ENCODE results near the gene ZBTB20.

Gene ZBTB20

GRCh38 chr3:115019900-115020299, 127.2 kb downstream of the ZBTB20 start:
- DNase-seq (ENCODE audit: low read depth), result no peak

GRCh38 chr3:115018694-115019093, 128.4 kb downstream of the ZBTB20 start:
- DNase-seq (ENCODE audit: low read depth), result no peak

- no peak for DNase-seq (ENCODE audit: low read depth)
These were observed 139.1 kb downstream of the ZBTB20 start for GRCh38 chr3:115007966-115008365.

- DNase-seq (ENCODE audit: low read depth), result no peak
These were observed 142.6 kb downstream of the ZBTB20 start for GRCh38 chr3:115004201-115005140.

- DNase-seq (ENCODE audit: low read depth), result no peak
These were observed 148.0 kb downstream of the ZBTB20 start for GRCh38 chr3:114998971-114999579.

- DNase-seq (ENCODE audit: low read depth), result no peak
These were observed 152.3 kb downstream of the ZBTB20 start for GRCh38 chr3:114994554-114995341.

GRCh38 chr3:114985776-114986175, 161.3 kb downstream of the ZBTB20 start:
- DNase-seq (ENCODE audit: low read depth), result no peak

- DNase-seq (ENCODE audit: low read depth), result no peak
These were observed 163.8 kb downstream of the ZBTB20 start for GRCh38 chr3:114983248-114983647.

GRCh38 chr3:114974387-114974786, 172.7 kb downstream of the ZBTB20 start:
- DNase-seq (ENCODE audit: low read depth), result no peak

GRCh38 chr3:114973536-114973935, 173.6 kb downstream of the ZBTB20 start:
- no peak for DNase-seq (ENCODE audit: low read depth)

GRCh38 chr3:114967168-114967567, 179.9 kb downstream of the ZBTB20 start:
- no peak for DNase-seq (ENCODE audit: low read depth)

GRCh38 chr3:114962189-114962588, 184.9 kb downstream of the ZBTB20 start:
- no peak for DNase-seq (ENCODE audit: low read depth)

GRCh38 chr3:114958930-114959329, 188.2 kb downstream of the ZBTB20 start:
- DNase-seq (ENCODE audit: low read depth), result no peak

GRCh38 chr3:114953800-114954199, 193.3 kb downstream of the ZBTB20 start:
- DNase-seq (ENCODE audit: low read depth), result no peak

GRCh38 chr3:114953215-114953799, 193.8 kb downstream of the ZBTB20 start:
- DNase-seq (ENCODE audit: low read depth), result no peak

GRCh38 chr3:114942773-114943172, 204.3 kb downstream of the ZBTB20 start:
- DNase-seq (ENCODE audit: low read depth), result no peak

- no peak for DNase-seq (ENCODE audit: low read depth)
These were observed 205.3 kb downstream of the ZBTB20 start for GRCh38 chr3:114941626-114942309.

GRCh38 chr3:114939920-114940319, 207.2 kb downstream of the ZBTB20 start:
- DNase-seq (ENCODE audit: low read depth), result no peak

GRCh38 chr3:114933407-114933806, 213.7 kb downstream of the ZBTB20 start:
- DNase-seq (ENCODE audit: low read depth), result no peak

GRCh38 chr3:114929971-114930732, 216.9 kb downstream of the ZBTB20 start:
- DNase-seq (ENCODE audit: low read depth), result no peak
